PFSK-1 (cell line): ENCODE results near the gene SLC6A17.

Experiments used
- FOXP2 ChIP-seq: optimal IDR thresholded peaks from 2 replicates; pipeline ENCODE3; 2011; ENCODE audit warnings: borderline replicate concordance, control low read depth, inconsistent platforms; ENCODE audit not compliant: insufficient read depth; ENCODE audit errors: extremely low read length, extremely low read depth
- POLR2AphosphoS5 ChIP-seq: IDR thresholded peaks from 2 replicates; pipeline ENCODE4 v1.6.1; 2012; ENCODE audit warnings: low read depth, mild to moderate bottlenecking, control low read depth, low read length, moderate library complexity
- REST ChIP-seq, 2 experiments: IDR thresholded peaks; 2 replicates each; pipeline versions ENCODE4 v1.6.1 to v1.8.0; 2011 to 2012; ENCODE audit warnings: low read depth in 2 of 2, low read length in 2 of 2, control low read depth in 1 of 2, inconsistent platforms in 1 of 2, mild to moderate bottlenecking in 1 of 2, moderate library complexity in 1 of 2; ENCODE audit not compliant: insufficient read depth in 1 of 2
- SIN3A ChIP-seq: IDR thresholded peaks from 2 replicates; pipeline ENCODE4 v1.6.1; 2012; ENCODE audit warnings: mild to moderate bottlenecking, low read length, moderate library complexity, borderline replicate concordance; ENCODE audit not compliant: insufficient read depth
- TAF1 ChIP-seq: IDR thresholded peaks from 2 replicates; pipeline ENCODE4 v1.6.1; 2012; ENCODE audit warnings: low read length, control low read depth, borderline replicate concordance; ENCODE audit not compliant: insufficient read depth

Gene SLC6A17

GRCh38 chr1:110224240-110224995 lies 74.1 kb downstream of the SLC6A17 start:
- no peak for TF ChIP-seq SIN3A
- no peak for TF ChIP-seq REST (IDR thresholded peaks at IDR 0.05; ENCODE audit: insufficient read depth in 1 of 2, low read depth in 2 of 2, low read length in 2 of 2)
- no peak for TF ChIP-seq FOXP2
- TF ChIP-seq TAF1: no peak
- no peak for TF ChIP-seq POLR2AphosphoS5

- TF ChIP-seq SIN3A (no peak), FOXP2 (no peak), POLR2AphosphoS5 (no peak), TAF1 (no peak), REST (IDR thresholded peaks at IDR 0.05; ENCODE audit: insufficient read depth in 1 of 2, low read depth in 2 of 2, low read length in 2 of 2) (no peak)
Observed at GRCh38 chr1:110225212-110225611, 74.9 kb downstream of the SLC6A17 start.

- TF ChIP-seq POLR2AphosphoS5 (no peak), TAF1 (no peak)
Observed at GRCh38 chr1:110225756-110226404, 75.6 kb downstream of the SLC6A17 start.

- TF ChIP-seq TAF1 (no peak), POLR2AphosphoS5 (no peak), REST (IDR thresholded peaks at IDR 0.05; ENCODE audit: insufficient read depth in 1 of 2, low read depth in 2 of 2, low read length in 2 of 2) (no peak), FOXP2 (no peak), SIN3A (no peak)
Observed at GRCh38 chr1:110227774-110228173, 77.5 kb downstream of the SLC6A17 start.

GRCh38 chr1:110228381-110228780 lies 78.1 kb downstream of the SLC6A17 start:
- TF ChIP-seq TAF1 (no peak), POLR2AphosphoS5 (no peak), SIN3A (no peak), REST (IDR thresholded peaks at IDR 0.05; ENCODE audit: insufficient read depth in 1 of 2, low read depth in 2 of 2, low read length in 2 of 2) (no peak), FOXP2 (no peak)
